OCI-LY3 (cell line): ENCODE data around the gene PLCZ1.

Experiments
- EZH2phosphoT487 ChIP-seq: fragments of 200-600 bp; shearing (Covaris generic); IDR thresholded peaks from 2 replicates; pipeline ENCODE4 v1.6.1; 2018; ENCODE audit warnings: antibody characterized with exemption, mixed run types, low read depth
- TF ChIP-seq, protein P1 (sequence below): fragments of 200-600, 300-600 bp; sonication (generic); IDR thresholded peaks from 2 replicates; pipeline ENCODE4 v1.5.1; 2014; ENCODE audit warnings: antibody characterized with exemption, low read length, low read depth

DNA sequence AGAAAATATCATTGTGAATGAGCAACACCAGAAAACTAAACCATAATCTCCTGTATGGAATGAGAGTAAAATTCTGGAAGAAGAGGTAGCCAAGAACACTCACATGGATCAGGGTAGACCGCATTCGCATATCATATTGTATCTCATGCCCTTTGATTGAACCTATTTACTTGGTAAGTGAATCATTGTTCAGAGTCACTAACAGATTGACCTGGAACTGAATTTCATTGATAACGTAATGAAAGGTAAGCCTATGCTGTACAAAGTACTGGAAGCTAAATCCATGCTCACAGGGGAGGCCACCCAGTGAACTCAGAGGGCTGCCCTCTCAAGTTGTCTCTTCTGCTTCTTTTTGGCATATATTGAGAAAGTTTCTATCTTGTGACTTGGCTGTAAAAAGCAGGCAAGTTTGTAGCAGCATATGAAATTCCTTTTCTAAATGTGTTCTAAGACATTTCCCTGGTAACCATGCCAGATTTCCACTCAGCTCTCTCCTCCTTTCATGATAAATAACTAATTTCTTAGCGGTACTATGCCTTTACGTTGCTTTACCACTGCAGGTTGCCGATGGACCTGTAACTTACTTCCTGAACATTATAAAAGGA is 91.4 kb downstream of the PLCZ1 start:
- TF ChIP-seq, protein P1, sequence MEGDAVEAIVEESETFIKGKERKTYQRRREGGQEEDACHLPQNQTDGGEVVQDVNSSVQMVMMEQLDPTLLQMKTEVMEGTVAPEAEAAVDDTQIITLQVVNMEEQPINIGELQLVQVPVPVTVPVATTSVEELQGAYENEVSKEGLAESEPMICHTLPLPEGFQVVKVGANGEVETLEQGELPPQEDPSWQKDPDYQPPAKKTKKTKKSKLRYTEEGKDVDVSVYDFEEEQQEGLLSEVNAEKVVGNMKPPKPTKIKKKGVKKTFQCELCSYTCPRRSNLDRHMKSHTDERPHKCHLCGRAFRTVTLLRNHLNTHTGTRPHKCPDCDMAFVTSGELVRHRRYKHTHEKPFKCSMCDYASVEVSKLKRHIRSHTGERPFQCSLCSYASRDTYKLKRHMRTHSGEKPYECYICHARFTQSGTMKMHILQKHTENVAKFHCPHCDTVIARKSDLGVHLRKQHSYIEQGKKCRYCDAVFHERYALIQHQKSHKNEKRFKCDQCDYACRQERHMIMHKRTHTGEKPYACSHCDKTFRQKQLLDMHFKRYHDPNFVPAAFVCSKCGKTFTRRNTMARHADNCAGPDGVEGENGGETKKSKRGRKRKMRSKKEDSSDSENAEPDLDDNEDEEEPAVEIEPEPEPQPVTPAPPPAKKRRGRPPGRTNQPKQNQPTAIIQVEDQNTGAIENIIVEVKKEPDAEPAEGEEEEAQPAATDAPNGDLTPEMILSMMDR = no peak
- no peak for TF ChIP-seq EZH2phosphoT487
